K562 (cell line): Measurements from ENCODE around the gene RCOR1. TPM values are rescaled to one million over a fixed set of nuclear protein-coding genes. Genes with fewer than 3 reads are reported as not detected.

Experiments used
- BRF1 ChIP-seq: IDR thresholded peaks from 3 replicates; pipeline ENCODE4 v1.6.1; 2011; ENCODE audit warnings: borderline replicate concordance, mild to moderate bottlenecking; ENCODE audit not compliant: insufficient read length; ENCODE audit errors: extremely low read depth
- CC2D1A ChIP-seq: fragments of 450-650 bp; IDR thresholded peaks from 2 replicates; pipeline ENCODE4 v1.6.1; 2017; ENCODE audit warnings: mild to moderate bottlenecking
- CTBP1 ChIP-seq: fragments of 450-650 bp; IDR thresholded peaks from 2 replicates; pipeline ENCODE4 v1.6.1; 2016; ENCODE audit warnings: borderline replicate concordance
- FOXJ2 ChIP-seq: fragments of 200-800 bp; sonication (Bioruptor generic); IDR thresholded peaks from 2 replicates; pipeline ENCODE4 v1.6.1; 2016; ENCODE audit warnings: missing genetic modification characterization, missing compliant biosample characterization
- MXI1 ChIP-seq: IDR thresholded peaks from 2 replicates; pipeline ENCODE4 v1.6.1; 2011; ENCODE audit warnings: low read depth, mild to moderate bottlenecking, improper control_type of control experiment, low read length
- NCOA2 ChIP-seq, 2 experiments: fragments of 450-650 bp; IDR thresholded peaks; 2 replicates each; pipeline ENCODE4 v1.6.1; 2018; ENCODE audit warnings: mild to moderate bottlenecking in 2 of 2, moderate library complexity in 1 of 2; ENCODE audit not compliant: partially characterized antibody in 2 of 2
- NFATC3 ChIP-seq: fragments of 450-650 bp; IDR thresholded peaks from 2 replicates; pipeline ENCODE4 v1.6.1; 2017; ENCODE audit warnings: mild to moderate bottlenecking
- NR2C1 ChIP-seq, 2 experiments: fragments of 450-650 bp; IDR thresholded peaks; 2 replicates each; pipeline ENCODE4 v1.6.1; 2017; ENCODE audit warnings: mild to moderate bottlenecking in 2 of 2, antibody characterized with exemption in 1 of 2, inconsistent platforms in 1 of 2, missing compliant biosample characterization in 1 of 2, missing genetic modification characterization in 1 of 2
- POLR2A ChIP-seq: fragments of 450-650 bp; conservative IDR thresholded peaks from 2 replicates; pipeline ENCODE4 v1.6.1; 2016
- RHOXF2B ChIP-seq: fragments of 250-450 bp; sonication (Bioruptor Pico); conservative IDR thresholded peaks from 2 replicates; pipeline ENCODE4 v1.5.1; 2021
- SLC30A9 ChIP-seq: fragments of 250-450 bp; sonication (Bioruptor Pico); IDR thresholded peaks from 2 replicates; pipeline ENCODE4 v1.8.0; 2022; ENCODE audit warnings: mild to moderate bottlenecking, moderate library complexity
- STAT5B ChIP-seq: fragments of 250-450 bp; sonication (Bioruptor Pico); IDR thresholded peaks from 2 replicates; pipeline ENCODE4 v1.8.0; 2021; ENCODE audit warnings: mild to moderate bottlenecking, inconsistent platforms
- TBL1XR1 ChIP-seq, 2 experiments: IDR thresholded peaks; 2 replicates each; pipeline ENCODE4 v1.6.1; 2012; ENCODE audit warnings: improper control_type of control experiment in 2 of 2, low read length in 2 of 2, mild to moderate bottlenecking in 1 of 2
- TCF3 ChIP-seq: sonication (generic); formaldehyde crosslinking; IDR thresholded peaks from 2 replicates; pipeline ENCODE4 v1.4.0; 2020; ENCODE audit warnings: mild to moderate bottlenecking, missing genetic modification reagents
- TCF7 ChIP-seq: sonication (generic); IDR thresholded peaks from 2 replicates; pipeline ENCODE4 v1.6.1; 2016; ENCODE audit warnings: antibody characterized with exemption, borderline replicate concordance
- TEAD2 ChIP-seq: fragments of 450-650 bp; IDR thresholded peaks from 2 replicates; pipeline ENCODE4 v1.6.1; 2016; ENCODE audit warnings: missing genetic modification characterization, control low read depth, missing compliant biosample characterization
- ZNF134 ChIP-seq: fragments of 250-450 bp; sonication (Bioruptor Pico); conservative IDR thresholded peaks from 2 replicates; pipeline ENCODE4 v1.4.0; 2020
- ZNF197 ChIP-seq: fragments of 200-800 bp; sonication (Bioruptor generic); IDR thresholded peaks from 2 replicates; pipeline ENCODE4 v1.6.1; 2016; ENCODE audit warnings: low read depth, missing genetic modification characterization, missing compliant biosample characterization
- ZNF347 ChIP-seq: fragments of 450-650 bp; formaldehyde crosslinking; IDR thresholded peaks from 2 replicates; pipeline ENCODE4 v1.4.0; 2020; ENCODE audit warnings: low read depth, mild to moderate bottlenecking, moderate library complexity
- ZNF551 ChIP-seq: fragments of 250-450 bp; sonication (Bioruptor Pico); IDR thresholded peaks from 2 replicates; pipeline ENCODE4 v1.5.0; 2021; ENCODE audit warnings: mild to moderate bottlenecking, moderate library complexity
- ZNF644 ChIP-seq: fragments of 200-800 bp; sonication (Bioruptor generic); IDR thresholded peaks from 2 replicates; pipeline ENCODE4 v1.6.1; 2016; ENCODE audit warnings: low read depth, missing genetic modification characterization, missing compliant biosample characterization
- polyA plus RNA-seq, 8 experiments: library from polyadenylated mRNA; depleted of rRNA in 4 of 8; stranded (reverse) in 5 of 8; unstranded in 3 of 8; fragments of >200 nt; fragmentation: Nextera tagmentation in 2 of 8; fragmentation: Illumina TruSeq in 1 of 8; extraction: Ambion mirVana in 2 of 8; extraction: Trizol in 1 of 8; gene quantifications; 2 replicates each; pipeline versions ENCODE4 v1.2.1 to v1.2.3, GENCODE V29; 2011 to 2014; ENCODE audit warnings: inconsistent platforms in 1 of 8, missing spikeins in 1 of 8
- total RNA-seq, 7 experiments: library from RNA; depleted of rRNA in 6 of 7; stranded (reverse); fragments of >200 nt in 6 of 7; fragmentation: Illumina TruSeq in 2 of 7; extraction: Trizol in 2 of 7; gene quantifications; 2 replicates each; pipeline versions ENCODE4 v1.2.1 to v1.2.3, GENCODE V29; 2011 to 2021; ENCODE audit warnings: low replicate concordance in 1 of 7
- TF ChIP-seq, protein P1 (sequence below): sonication (generic); formaldehyde crosslinking; IDR thresholded peaks from 2 replicates; pipeline ENCODE4 v1.8.1; 2023; ENCODE audit warnings: missing genetic modification reagents, mild to moderate bottlenecking, borderline replicate concordance
- TF ChIP-seq, protein P2 (sequence below), 2 experiments: fragments of 250-450 bp in 1 of 2; fragments of 450-650 bp in 1 of 2; sonication (Bioruptor Pico) in 1 of 2; IDR thresholded peaks; 2 replicates each; pipeline versions ENCODE4 v1.6.1 to v1.8.0; 2016 to 2021; ENCODE audit warnings: mild to moderate bottlenecking in 2 of 2, moderate library complexity in 2 of 2, missing compliant biosample characterization in 1 of 2, missing genetic modification characterization in 1 of 2
- TF ChIP-seq, protein P3 (sequence below), 2 experiments: fragments of 450-650 bp in 1 of 2; sonication (generic) in 1 of 2; formaldehyde crosslinking; conservative IDR thresholded peaks; 2 replicates each; pipeline versions ENCODE4 v1.4.0 to v1.8.1; 2020 to 2022; ENCODE audit warnings: mild to moderate bottlenecking in 1 of 2, missing genetic modification reagents in 1 of 2

RCOR1 gene
- total and polyA plus RNA-seq, 9 of the 15 experiments (the other 6 are each of a cell fraction or from before 2014, with no cell fraction given): 8.5 to 47.9 (median 20.9) TPM

DNA sequence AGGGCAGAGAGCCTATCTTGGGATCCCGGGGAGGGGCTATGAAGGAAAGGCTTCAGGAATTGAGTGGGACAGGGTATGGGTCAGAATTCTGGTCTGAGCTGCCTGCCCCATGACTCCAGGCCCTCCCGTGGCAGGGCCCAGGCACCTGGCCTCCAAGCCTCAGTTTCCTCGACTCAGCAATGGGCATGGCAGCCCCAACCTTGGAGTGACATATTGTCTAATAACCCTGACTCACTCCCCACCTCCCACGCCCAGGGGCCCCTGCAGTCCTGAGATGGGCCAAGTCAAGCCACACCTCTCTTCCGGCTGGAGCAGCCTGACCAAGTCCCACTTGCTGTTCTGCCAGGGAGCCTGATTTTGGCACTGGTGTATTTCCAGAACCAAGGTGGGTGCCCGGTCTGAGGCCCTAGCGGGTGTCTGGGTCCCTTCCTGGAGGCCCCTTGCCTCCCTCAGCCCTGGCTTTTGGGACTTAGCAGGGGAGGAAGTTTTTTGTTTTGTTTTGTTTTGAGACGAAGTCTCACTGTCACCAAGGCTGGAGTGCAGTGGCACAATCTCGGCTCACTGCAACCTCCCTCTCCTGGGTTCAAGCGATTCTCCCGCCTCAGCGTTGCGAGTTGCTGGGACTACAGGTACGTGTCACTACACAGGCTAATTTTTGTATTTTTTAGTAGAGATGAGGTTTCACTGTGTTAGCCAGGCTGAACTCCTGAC is 40.3 kb upstream of the RCOR1 start (continued):
- TF ChIP-seq, protein P1, sequence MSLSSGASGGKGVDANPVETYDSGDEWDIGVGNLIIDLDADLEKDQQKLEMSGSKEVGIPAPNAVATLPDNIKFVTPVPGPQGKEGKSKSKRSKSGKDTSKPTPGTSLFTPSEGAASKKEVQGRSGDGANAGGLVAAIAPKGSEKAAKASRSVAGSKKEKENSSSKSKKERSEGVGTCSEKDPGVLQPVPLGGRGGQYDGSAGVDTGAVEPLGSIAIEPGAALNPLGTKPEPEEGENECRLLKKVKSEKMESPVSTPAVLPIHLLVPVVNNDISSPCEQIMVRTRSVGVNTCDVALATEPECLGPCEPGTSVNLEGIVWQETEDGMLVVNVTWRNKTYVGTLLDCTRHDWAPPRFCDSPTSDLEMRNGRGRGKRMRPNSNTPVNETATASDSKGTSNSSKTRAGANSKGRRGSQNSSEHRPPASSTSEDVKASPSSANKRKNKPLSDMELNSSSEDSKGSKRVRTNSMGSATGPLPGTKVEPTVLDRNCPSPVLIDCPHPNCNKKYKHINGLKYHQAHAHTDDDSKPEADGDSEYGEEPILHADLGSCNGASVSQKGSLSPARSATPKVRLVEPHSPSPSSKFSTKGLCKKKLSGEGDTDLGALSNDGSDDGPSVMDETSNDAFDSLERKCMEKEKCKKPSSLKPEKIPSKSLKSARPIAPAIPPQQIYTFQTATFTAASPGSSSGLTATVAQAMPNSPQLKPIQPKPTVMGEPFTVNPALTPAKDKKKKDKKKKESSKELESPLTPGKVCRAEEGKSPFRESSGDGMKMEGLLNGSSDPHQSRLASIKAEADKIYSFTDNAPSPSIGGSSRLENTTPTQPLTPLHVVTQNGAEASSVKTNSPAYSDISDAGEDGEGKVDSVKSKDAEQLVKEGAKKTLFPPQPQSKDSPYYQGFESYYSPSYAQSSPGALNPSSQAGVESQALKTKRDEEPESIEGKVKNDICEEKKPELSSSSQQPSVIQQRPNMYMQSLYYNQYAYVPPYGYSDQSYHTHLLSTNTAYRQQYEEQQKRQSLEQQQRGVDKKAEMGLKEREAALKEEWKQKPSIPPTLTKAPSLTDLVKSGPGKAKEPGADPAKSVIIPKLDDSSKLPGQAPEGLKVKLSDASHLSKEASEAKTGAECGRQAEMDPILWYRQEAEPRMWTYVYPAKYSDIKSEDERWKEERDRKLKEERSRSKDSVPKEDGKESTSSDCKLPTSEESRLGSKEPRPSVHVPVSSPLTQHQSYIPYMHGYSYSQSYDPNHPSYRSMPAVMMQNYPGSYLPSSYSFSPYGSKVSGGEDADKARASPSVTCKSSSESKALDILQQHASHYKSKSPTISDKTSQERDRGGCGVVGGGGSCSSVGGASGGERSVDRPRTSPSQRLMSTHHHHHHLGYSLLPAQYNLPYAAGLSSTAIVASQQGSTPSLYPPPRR (CRISPR knock-in tag): no peak
- TF ChIP-seq TCF3 (CRISPR knock-in tag) (peak; percentile 90), NR2C1 (IDR thresholded peaks at IDR 0.05) (no peak), NR2C1 (tag; IDR thresholded peaks at IDR 0.05) (0 out of 2 replicates have a peak, but pooled peaks have one; percentile 48), POLR2A (peak; percentile 93), STAT5B (CRISPR knock-in tag) (no peak), MXI1 (no peak), SLC30A9 (CRISPR knock-in tag) (no peak), NCOA2 (IDR thresholded peaks at IDR 0.05; ENCODE audit: partially characterized antibody in 2 of 2) (no peak), ZNF551 (CRISPR knock-in tag) (no peak), BRF1 (no peak), NFATC3 (no peak), ZNF134 (CRISPR knock-in tag) (no peak), CC2D1A (peak; percentile 49; the same call in 1 of the 2 replicates), CTBP1 (peak; percentile 59; the same call in 1 of the 2 replicates), ZNF197 (CRISPR knock-in tag) (no peak), TBL1XR1 (IDR thresholded peaks at IDR 0.05; ENCODE audit: low read length in 2 of 2) (0 out of 4 replicates have a peak, but pooled peaks of 1 of the 2 experiments have one; percentile 39), ZNF347 (no peak), FOXJ2 (tag) (no peak), ZNF644 (no peak), RHOXF2B (no peak), TEAD2 (no peak), TCF7 (no peak)
- TF ChIP-seq, protein P2, sequence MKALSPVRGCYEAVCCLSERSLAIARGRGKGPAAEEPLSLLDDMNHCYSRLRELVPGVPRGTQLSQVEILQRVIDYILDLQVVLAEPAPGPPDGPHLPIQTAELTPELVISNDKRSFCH (CRISPR knock-in tag; IDR thresholded peaks at IDR 0.05): no peak
- TF ChIP-seq, protein P2 (tag; IDR thresholded peaks at IDR 0.05): no peak
- TF ChIP-seq, protein P3, sequence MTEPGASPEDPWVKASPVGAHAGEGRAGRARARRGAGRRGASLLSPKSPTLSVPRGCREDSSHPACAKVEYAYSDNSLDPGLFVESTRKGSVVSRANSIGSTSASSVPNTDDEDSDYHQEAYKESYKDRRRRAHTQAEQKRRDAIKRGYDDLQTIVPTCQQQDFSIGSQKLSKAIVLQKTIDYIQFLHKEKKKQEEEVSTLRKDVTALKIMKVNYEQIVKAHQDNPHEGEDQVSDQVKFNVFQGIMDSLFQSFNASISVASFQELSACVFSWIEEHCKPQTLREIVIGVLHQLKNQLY (CRISPR knock-in tag; conservative IDR thresholded peaks at IDR 0.05): no peak
